GM21576 (cell line): ENCODE measurements around the gene CMTM3.
"Not testable (repeated sequence)": the region's sequence is repeated elsewhere in the genome, so short reads cannot be mapped to it uniquely, and the experiment has no call there.

Experiments used
- ATAC-seq: cut with Tn5 transposase; IDR thresholded peaks from one replicate; pipeline ENCODE4 v1.9.1; 2021; ENCODE audit warnings: mild to moderate bottlenecking, moderate library complexity; ENCODE audit not compliant: unreplicated experiment

CMTM3 gene

DNA sequence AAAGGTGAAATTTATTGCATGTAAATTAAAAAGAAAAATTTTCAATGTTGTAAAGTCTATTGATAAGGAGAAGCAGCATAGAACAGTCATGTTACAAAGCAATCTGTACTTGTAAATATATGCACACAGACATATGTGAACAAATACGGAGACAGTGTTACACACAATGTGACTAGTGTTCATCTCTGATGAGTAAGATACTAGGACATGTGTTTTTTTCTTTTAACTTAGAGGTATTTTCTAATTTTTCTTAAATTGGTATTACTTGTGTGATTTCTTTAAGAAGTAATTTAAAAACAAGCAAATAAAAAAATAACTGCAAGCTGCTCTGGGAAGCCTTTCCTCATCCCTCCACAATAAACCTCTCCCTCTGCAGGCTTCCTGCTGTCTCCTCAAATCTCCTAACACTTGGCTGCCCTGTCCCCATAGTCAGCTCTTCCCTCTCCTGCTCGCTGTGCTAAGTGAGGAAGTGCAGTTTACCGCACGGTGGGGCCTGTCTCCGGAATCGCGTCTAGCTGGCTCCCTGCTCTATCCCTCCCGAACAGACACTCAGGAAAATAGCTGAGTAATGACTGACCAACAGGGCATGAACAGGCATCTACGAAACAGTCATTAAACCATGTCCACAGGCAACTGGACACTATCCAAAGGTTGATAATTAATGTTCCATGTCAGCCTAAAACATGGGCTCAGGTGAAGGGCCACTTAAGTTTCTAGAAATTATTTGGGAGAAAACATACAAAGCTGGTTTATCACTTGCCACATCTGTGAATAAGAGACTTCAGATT lies 56.1 kb downstream of the CMTM3 start:
- no peak for ATAC-seq

DNA sequence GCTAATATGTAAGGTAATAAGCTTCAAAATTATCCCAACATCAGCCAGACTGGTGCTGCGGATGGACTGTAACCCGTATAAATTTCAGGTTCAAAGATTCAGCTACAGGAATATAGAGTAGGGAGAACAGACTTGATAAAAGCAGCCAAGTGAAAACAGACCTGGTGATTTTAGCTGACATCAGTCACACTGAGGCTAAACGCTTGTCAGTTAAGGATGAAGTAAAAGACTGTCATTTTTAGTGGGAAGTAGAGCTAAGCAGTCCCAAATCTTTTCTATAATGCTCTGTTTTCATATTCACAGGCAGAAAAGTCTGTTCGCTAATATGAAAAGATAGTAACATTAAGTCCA lies 56.7 kb downstream of the CMTM3 start:
- ATAC-seq, result no peak

DNA sequence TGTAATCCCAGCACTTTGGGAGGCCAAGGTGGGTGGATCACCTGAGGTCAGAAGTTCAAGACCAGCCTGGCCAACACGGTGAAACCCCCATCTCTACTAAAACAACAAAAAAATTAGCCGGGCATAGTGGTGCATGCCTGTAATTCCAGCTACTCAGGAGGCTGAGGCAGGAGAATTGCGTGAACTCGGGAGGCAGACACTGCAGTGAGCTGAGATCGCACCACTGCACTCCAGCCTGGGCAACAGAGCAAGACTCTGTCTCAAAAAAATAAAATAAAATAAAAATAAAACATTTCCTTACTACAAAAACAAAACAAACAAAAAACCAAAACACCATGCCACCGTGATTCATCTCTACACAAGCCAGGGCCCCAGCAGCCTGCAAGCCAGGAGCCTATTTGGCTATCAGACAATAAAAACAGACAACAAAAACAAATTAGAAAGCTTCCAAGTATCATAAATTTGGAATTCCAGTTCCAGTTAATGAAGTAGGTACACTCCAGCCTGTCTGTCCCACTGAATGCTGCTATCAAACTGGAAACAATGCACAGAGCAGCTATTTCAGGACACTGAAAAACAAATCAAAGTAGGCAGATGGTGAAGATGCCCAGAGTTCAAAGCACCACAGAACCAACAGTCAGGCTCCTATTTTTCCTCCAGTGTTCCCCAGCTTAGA lies 57.3 kb downstream of the CMTM3 start:
- ATAC-seq, result not testable (repeated sequence)

DNA sequence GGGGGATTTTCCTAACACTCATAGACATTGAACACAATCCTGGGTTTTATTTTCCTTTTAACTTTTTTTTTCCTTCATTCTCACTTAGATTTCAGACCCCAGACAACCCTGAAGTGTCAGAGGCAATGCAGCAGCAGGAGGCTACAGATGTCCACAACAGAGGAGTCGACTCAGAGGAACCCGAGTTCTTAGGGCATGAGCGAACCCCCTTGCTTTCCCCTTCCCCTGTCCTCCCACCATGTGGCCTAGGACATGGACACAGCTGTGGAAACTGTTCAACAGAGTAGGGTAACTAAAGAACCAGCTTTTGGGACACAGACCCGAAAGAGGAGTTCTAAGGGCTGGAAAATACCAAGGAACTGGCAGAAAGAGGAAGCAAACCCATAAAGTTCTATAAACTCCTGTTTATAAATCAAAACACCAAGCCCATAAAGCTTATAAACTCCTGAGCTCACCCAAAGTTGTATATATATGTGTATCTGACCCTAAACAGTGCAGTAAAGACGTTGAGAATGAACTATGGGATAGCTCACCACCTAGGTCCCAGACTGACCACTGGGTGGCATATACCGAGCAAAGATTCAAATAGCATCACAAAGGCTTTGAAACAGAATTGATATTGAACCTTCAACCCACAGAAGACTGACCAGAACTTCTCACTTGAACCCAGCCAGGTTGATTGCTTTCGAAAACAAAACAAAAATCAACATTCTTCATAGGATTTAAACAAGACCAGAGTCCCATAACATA lies 58.1 kb downstream of the CMTM3 start:
- no peak for ATAC-seq
